ENCODE results near the gene BANP.
"Not testable (repeated sequence)": the region's sequence is repeated elsewhere in the genome, so short reads cannot be mapped to it uniquely, and the experiment has no call there.

- not testable (repeated sequence) for TF ChIP-seq PBX3 (CRISPR knock-in tag; IDR thresholded peaks at IDR 0.05); ZNF513 (tag by site-specific recombination; IDR thresholded peaks at IDR 0.05); TCF7L2 (IDR thresholded peaks at IDR 0.05; ENCODE audit: borderline replicate concordance, low read depth, low read length); TRIM28 (IDR thresholded peaks at IDR 0.05; ENCODE audit: borderline replicate concordance, low read length); ZNF155 (tag by site-specific recombination; IDR thresholded peaks at IDR 0.05); CTCF (tag by site-specific recombination; IDR thresholded peaks at IDR 0.05); PRDM10 (tag by site-specific recombination; IDR thresholded peaks at IDR 0.05); SCRT1 (tag by site-specific recombination; IDR thresholded peaks at IDR 0.05; ENCODE audit: borderline replicate concordance); ZNF274 (IDR thresholded peaks at IDR 0.05; ENCODE audit: low read length); ZNF274 (tag by site-specific recombination; IDR thresholded peaks at IDR 0.05; ENCODE audit: borderline replicate concordance)
- TF ChIP-seq, protein P1, sequence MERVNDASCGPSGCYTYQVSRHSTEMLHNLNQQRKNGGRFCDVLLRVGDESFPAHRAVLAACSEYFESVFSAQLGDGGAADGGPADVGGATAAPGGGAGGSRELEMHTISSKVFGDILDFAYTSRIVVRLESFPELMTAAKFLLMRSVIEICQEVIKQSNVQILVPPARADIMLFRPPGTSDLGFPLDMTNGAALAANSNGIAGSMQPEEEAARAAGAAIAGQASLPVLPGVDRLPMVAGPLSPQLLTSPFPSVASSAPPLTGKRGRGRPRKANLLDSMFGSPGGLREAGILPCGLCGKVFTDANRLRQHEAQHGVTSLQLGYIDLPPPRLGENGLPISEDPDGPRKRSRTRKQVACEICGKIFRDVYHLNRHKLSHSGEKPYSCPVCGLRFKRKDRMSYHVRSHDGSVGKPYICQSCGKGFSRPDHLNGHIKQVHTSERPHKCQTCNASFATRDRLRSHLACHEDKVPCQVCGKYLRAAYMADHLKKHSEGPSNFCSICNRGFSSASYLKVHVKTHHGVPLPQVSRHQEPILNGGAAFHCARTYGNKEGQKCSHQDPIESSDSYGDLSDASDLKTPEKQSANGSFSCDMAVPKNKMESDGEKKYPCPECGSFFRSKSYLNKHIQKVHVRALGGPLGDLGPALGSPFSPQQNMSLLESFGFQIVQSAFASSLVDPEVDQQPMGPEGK (tag by site-specific recombination; IDR thresholded peaks at IDR 0.05), result not testable (repeated sequence)
- TF ChIP-seq, protein P2, sequence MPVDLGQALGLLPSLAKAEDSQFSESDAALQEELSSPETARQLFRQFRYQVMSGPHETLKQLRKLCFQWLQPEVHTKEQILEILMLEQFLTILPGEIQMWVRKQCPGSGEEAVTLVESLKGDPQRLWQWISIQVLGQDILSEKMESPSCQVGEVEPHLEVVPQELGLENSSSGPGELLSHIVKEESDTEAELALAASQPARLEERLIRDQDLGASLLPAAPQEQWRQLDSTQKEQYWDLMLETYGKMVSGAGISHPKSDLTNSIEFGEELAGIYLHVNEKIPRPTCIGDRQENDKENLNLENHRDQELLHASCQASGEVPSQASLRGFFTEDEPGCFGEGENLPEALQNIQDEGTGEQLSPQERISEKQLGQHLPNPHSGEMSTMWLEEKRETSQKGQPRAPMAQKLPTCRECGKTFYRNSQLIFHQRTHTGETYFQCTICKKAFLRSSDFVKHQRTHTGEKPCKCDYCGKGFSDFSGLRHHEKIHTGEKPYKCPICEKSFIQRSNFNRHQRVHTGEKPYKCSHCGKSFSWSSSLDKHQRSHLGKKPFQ (tag by site-specific recombination; IDR thresholded peaks at IDR 0.05), result not testable (repeated sequence)
- TF ChIP-seq, protein P3, sequence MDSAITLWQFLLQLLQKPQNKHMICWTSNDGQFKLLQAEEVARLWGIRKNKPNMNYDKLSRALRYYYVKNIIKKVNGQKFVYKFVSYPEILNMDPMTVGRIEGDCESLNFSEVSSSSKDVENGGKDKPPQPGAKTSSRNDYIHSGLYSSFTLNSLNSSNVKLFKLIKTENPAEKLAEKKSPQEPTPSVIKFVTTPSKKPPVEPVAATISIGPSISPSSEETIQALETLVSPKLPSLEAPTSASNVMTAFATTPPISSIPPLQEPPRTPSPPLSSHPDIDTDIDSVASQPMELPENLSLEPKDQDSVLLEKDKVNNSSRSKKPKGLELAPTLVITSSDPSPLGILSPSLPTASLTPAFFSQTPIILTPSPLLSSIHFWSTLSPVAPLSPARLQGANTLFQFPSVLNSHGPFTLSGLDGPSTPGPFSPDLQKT (IDR thresholded peaks at IDR 0.05; ENCODE audit: borderline replicate concordance, low read depth, low read length), result not testable (repeated sequence)
- TF ChIP-seq, protein P4, sequence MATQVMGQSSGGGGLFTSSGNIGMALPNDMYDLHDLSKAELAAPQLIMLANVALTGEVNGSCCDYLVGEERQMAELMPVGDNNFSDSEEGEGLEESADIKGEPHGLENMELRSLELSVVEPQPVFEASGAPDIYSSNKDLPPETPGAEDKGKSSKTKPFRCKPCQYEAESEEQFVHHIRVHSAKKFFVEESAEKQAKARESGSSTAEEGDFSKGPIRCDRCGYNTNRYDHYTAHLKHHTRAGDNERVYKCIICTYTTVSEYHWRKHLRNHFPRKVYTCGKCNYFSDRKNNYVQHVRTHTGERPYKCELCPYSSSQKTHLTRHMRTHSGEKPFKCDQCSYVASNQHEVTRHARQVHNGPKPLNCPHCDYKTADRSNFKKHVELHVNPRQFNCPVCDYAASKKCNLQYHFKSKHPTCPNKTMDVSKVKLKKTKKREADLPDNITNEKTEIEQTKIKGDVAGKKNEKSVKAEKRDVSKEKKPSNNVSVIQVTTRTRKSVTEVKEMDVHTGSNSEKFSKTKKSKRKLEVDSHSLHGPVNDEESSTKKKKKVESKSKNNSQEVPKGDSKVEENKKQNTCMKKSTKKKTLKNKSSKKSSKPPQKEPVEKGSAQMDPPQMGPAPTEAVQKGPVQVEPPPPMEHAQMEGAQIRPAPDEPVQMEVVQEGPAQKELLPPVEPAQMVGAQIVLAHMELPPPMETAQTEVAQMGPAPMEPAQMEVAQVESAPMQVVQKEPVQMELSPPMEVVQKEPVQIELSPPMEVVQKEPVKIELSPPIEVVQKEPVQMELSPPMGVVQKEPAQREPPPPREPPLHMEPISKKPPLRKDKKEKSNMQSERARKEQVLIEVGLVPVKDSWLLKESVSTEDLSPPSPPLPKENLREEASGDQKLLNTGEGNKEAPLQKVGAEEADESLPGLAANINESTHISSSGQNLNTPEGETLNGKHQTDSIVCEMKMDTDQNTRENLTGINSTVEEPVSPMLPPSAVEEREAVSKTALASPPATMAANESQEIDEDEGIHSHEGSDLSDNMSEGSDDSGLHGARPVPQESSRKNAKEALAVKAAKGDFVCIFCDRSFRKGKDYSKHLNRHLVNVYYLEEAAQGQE (tag by site-specific recombination; IDR thresholded peaks at IDR 0.05), result not testable (repeated sequence)
- TF ChIP-seq, protein P5, sequence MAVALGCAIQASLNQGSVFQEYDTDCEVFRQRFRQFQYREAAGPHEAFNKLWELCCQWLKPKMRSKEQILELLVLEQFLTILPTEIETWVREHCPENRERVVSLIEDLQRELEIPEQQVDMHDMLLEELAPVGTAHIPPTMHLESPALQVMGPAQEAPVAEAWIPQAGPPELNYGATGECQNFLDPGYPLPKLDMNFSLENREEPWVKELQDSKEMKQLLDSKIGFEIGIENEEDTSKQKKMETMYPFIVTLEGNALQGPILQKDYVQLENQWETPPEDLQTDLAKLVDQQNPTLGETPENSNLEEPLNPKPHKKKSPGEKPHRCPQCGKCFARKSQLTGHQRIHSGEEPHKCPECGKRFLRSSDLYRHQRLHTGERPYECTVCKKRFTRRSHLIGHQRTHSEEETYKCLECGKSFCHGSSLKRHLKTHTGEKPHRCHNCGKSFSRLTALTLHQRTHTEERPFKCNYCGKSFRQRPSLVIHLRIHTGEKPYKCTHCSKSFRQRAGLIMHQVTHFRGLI (tag by site-specific recombination; IDR thresholded peaks at IDR 0.05), result not testable (repeated sequence)
Measured at GRCh38 chr16:88040877-88041244, 89.6 kb downstream of the BANP start.
